ENCODE data around the gene YKT6.

DNA sequence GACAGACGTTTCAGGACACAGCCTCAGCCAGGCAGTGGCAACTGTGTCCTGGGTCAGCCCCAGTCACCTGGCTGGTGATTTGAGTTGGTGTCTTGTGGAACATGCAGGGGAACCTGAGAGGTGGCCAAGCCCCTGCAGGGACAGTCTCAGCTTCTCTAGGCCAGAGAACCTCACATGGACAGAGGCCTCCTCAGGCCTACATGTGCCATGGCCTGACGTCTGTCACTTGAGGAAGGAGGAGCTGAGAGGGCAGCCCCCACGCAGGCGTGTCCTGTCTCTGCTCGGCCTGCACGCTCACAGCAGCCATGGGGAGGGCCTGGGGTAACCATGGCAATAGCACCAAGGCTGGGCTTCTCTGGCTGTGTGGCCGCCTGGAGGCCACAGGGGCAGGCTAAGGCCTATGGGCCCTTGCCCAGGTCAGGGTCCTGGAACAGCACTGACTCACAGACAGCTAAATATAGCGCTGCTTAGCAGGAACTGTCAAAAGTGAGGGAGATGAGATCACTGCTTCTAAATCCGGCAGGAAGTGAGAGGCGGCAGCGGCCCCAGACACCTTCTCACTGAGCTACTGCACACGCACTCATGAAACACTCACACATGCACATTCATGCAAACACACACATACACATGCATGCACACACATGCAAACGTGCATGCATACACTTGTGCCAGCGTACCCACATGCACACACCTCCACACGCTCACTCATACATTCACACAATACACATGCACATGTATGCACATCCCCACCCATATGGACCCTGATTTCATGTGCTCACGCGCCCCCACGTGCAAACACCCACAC, 57.0 kb downstream of the YKT6 start:
- TF ChIP-seq POLR2AphosphoS5 (IDR thresholded peaks at IDR 0.05; ENCODE audit: low read depth, low read length) (0 out of 2 replicates have a peak, but pooled peaks have one; percentile 21), SIN3A (IDR thresholded peaks at IDR 0.05; ENCODE audit: borderline replicate concordance, insufficient read depth, low read length) (no peak), TAF1 (IDR thresholded peaks at IDR 0.05; ENCODE audit: borderline replicate concordance, insufficient read depth, low read length) (no peak)

All from PFSK-1 (cell line).